ENCODE results near the gene HLA-F.

Gene HLA-F

GRCh38 chr6:29763491-29764289, 40.5 kb downstream of the HLA-F start:
- DNase-seq (ENCODE audit: low read depth): no peak

- no peak for DNase-seq (ENCODE audit: low read depth)
These were observed 41.4 kb downstream of the HLA-F start for GRCh38 chr6:29764422-29765196.

- no peak for DNase-seq (ENCODE audit: low read depth)
These were observed 46.1 kb downstream of the HLA-F start for GRCh38 chr6:29769336-29769735.

GRCh38 chr6:29770306-29770705, 47.1 kb downstream of the HLA-F start:
- no peak for DNase-seq (ENCODE audit: low read depth)

GRCh38 chr6:29776684-29777083, 53.5 kb downstream of the HLA-F start:
- no peak for DNase-seq (ENCODE audit: low read depth)

Data from stimulated activated CD8-positive, alpha-beta memory T cell treated with anti-CD3 and anti-CD28 coated beads, Interleukin-12 subunit alpha, Interleukin-12 subunit beta, amount 100 ng/mL, for 1 hour (primary cell).